ENCODE measurements around the gene ARHGAP24. TPM values are rescaled to one million over a fixed set of nuclear protein-coding genes. Genes with fewer than 3 reads are reported as not detected.

ARHGAP24 gene
- polyA plus RNA-seq, 3 donors, result 12.5 to 32.0 (median 18.8) TPM

DNA sequence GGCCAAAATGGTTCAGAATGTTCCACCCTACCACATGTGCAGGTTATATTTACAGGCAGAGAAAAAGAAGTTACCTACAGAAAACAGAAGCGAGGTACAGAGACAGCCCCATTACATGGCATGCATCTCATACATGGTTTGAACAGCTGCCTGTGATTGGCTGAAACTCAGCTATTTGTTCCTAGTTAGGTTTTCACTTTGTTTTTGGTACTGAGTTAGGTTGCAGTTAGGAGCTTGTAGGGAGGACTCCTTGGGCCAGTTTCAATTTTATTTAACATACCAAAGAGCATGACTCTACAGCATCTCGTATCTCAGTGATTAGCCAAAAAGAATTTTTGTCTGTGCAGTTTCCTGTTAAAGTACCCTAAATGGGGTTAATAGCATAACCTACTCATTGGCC lies 492.9 kb downstream of the ARHGAP24 start:
- Histone ChIP-seq H3K36me3 (replicated peaks in 1 of 2; ENCODE audit: control insufficient read depth in 1 of 2, insufficient read depth in 2 of 2, low read length in 2 of 2) (peaks cover 0 to 12% of the 10 kb centered on the region in 2 donors), H3K4me1 (ENCODE audit: control insufficient read depth in 1 of 2, insufficient read depth in 2 of 2, low read length in 2 of 2) (no peaks in the 10 kb centered on the region), H3K9me3 (replicated peaks in 1 of 2; ENCODE audit: control insufficient read depth in 1 of 2, insufficient read depth in 1 of 2, low read length in 2 of 2) (no peaks in the 10 kb centered on the region), H3K4me2 (replicated peaks; ENCODE audit: extremely low read depth, low read length, poor library complexity, severe bottlenecking) (no peak overlapping the region), H3K4me3 (replicated peaks in 1 of 3; ENCODE audit: low read depth in 2 of 3, low read length in 3 of 3) (no peak overlapping the region), H2AFZ (ENCODE audit: insufficient read depth, low read depth, low read length, poor library complexity, severe bottlenecking) (no peak overlapping the region), H3K27me3 (ENCODE audit: control insufficient read depth in 2 of 2, insufficient read depth in 2 of 2, low read length in 2 of 2) (no peaks in the 10 kb centered on the region), H3K27ac (ENCODE audit: low read depth in 1 of 2, low read length in 2 of 2) (no peak overlapping the region), H3K9ac (ENCODE audit: insufficient read depth, low read length, poor library complexity, severe bottlenecking) (no peak overlapping the region), H4K20me1 (ENCODE audit: insufficient read depth, low read length) (peaks cover 16% of the 10 kb centered on the region), H3K79me2 (ENCODE audit: insufficient read depth, low read length) (no peaks in the 10 kb centered on the region)
- WGBS (ENCODE audit: insufficient coverage), result no CpG with 5 or more reads among the region's 2 CpGs
- Mint-ChIP-seq H3K27me3 (ENCODE audit: low read depth in 3 of 3) (peaks cover 0 to 1% (median 0%) of the 10 kb centered on the region in 3 donors), H3K27ac (no peak overlapping the region), H3K9me3 (peaks cover 0 to 3% (median 0%) of the 10 kb centered on the region in 7 donors), H3K36me3 (peaks cover 11 to 12% of the 10 kb centered on the region in 2 donors), H3K4me3 (no peak overlapping the region), H3K4me1 (no peaks in the 10 kb centered on the region)
- DNase-seq, result no peak
- intact Hi-C loops (cut with micrococcal nuclease), result no loop called here
- TF ChIP-seq, protein P1, sequence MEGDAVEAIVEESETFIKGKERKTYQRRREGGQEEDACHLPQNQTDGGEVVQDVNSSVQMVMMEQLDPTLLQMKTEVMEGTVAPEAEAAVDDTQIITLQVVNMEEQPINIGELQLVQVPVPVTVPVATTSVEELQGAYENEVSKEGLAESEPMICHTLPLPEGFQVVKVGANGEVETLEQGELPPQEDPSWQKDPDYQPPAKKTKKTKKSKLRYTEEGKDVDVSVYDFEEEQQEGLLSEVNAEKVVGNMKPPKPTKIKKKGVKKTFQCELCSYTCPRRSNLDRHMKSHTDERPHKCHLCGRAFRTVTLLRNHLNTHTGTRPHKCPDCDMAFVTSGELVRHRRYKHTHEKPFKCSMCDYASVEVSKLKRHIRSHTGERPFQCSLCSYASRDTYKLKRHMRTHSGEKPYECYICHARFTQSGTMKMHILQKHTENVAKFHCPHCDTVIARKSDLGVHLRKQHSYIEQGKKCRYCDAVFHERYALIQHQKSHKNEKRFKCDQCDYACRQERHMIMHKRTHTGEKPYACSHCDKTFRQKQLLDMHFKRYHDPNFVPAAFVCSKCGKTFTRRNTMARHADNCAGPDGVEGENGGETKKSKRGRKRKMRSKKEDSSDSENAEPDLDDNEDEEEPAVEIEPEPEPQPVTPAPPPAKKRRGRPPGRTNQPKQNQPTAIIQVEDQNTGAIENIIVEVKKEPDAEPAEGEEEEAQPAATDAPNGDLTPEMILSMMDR (IDR thresholded peaks at IDR 0.05), result no peak

DNA sequence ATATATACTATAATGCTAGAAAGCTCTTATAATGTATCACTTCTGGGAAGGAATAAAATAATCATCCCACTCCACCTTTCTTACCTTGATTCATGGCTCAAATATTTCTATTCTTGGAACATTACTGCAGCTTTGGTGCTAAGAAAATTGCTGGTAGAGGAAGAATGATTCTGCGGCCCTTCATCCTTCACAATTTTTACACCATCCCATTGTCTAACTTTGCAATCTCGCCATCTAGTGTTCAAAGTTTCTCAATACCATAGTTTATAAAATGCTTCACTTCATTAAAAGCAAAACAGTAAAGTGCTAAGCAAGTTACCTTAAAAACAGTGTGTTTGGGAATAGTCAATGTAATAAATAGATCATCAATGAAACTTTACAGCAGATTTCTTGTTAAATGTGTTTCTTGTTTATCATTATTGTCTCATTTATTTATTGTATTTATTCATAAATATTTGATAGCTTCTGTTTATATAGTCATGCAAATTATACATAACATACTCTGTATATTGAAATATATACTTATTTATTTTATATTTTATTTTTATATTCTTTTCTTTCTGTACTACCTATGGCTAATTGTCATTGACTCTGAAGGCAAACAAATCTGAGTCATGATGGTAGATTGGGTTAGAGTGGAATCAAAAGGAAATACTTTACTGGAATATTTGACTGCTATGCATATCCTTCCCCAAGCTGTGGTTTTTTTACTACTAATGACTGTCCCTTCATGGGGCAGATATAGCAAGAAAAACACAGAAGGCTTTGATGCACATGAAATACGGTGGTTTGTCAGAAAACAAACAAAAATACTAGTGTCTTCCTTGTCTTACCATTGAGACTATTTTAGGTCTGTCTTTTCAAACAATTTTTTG lies 494.2 kb downstream of the ARHGAP24 start:
- peaks cover 14% of the 10 kb centered on the region in 2 donors for H3K36me3 Mint-ChIP-seq
- H2AFZ ChIP-seq (ENCODE audit: insufficient read depth, low read depth, low read length, poor library complexity, severe bottlenecking), result no peak overlapping the region
- peak; percentile 1 to 10 (median 5) for DNase-seq
- peaks cover 0 to 1% (median 0%) of the 10 kb centered on the region in 3 donors for H3K27me3 Mint-ChIP-seq (ENCODE audit: low read depth in 3 of 3)
- no peak overlapping the region for H3K27ac Mint-ChIP-seq
- H3K36me3 ChIP-seq (replicated peaks in 1 of 2; ENCODE audit: control insufficient read depth in 1 of 2, insufficient read depth in 2 of 2, low read length in 2 of 2), result peaks cover 0 to 12% of the 10 kb centered on the region in 2 donors
- WGBS (ENCODE audit: insufficient coverage), result no CpG with 5 or more reads among the region's 3 CpGs
- H3K9me3 ChIP-seq (replicated peaks in 1 of 2; ENCODE audit: control insufficient read depth in 1 of 2, insufficient read depth in 1 of 2, low read length in 2 of 2), result no peaks in the 10 kb centered on the region
- H3K4me3 Mint-ChIP-seq, result no peak overlapping the region
- no peak overlapping the region for H3K9ac ChIP-seq (ENCODE audit: insufficient read depth, low read length, poor library complexity, severe bottlenecking)
- no peak overlapping the region for H3K4me3 ChIP-seq (replicated peaks in 1 of 3; ENCODE audit: low read depth in 2 of 3, low read length in 3 of 3)
- H3K4me1 ChIP-seq (ENCODE audit: control insufficient read depth in 1 of 2, insufficient read depth in 2 of 2, low read length in 2 of 2), result no peaks in the 10 kb centered on the region
- H3K4me1 Mint-ChIP-seq, result no peaks in the 10 kb centered on the region
- no peaks in the 10 kb centered on the region for H3K79me2 ChIP-seq (ENCODE audit: insufficient read depth, low read length)
- H4K20me1 ChIP-seq (ENCODE audit: insufficient read depth, low read length), result peaks cover 16% of the 10 kb centered on the region
- intact Hi-C loops (cut with micrococcal nuclease), result no loop called here
- H3K27me3 ChIP-seq (ENCODE audit: control insufficient read depth in 2 of 2, insufficient read depth in 2 of 2, low read length in 2 of 2), result no peaks in the 10 kb centered on the region
- no peak overlapping the region for H3K27ac ChIP-seq (ENCODE audit: low read depth in 1 of 2, low read length in 2 of 2)
- TF ChIP-seq, protein P1 (IDR thresholded peaks at IDR 0.05), result peak; percentile 72
- H3K9me3 Mint-ChIP-seq, result peaks cover 0 to 3% (median 0%) of the 10 kb centered on the region in 7 donors
- no peak overlapping the region for H3K4me2 ChIP-seq (replicated peaks; ENCODE audit: extremely low read depth, low read length, poor library complexity, severe bottlenecking)

Measured in CD14-positive monocyte (primary cell).